DND-41 (cell line): ENCODE results near the gene TMEM114.

ENCODE experiments used
- ATAC-seq: fragments of 200-7000 bp; cut with Tn5 transposase; 3 replicates; pipeline ENCODE4 v1.9.1; 2021; ENCODE audit warnings: low read depth; ENCODE audit not compliant: insufficient read depth
- DNase-seq: peaks from one replicate; pipeline ENCODE4 v3.0.0-alpha.2; 2020
- H2AFZ ChIP-seq: 2 replicates; pipeline ENCODE4 v1.6.0; 2012; ENCODE audit warnings: low read depth, low read length
- H3K27ac ChIP-seq: 2 replicates; pipeline ENCODE4 v1.5.1; 2012; ENCODE audit warnings: low read length, inconsistent platforms
- H3K27me3 ChIP-seq: fragments of 200-600 bp; sonication (generic); 2 replicates; pipeline ENCODE4 v1.6.0; 2012; ENCODE audit warnings: low read length, mild to moderate bottlenecking, inconsistent platforms; ENCODE audit not compliant: insufficient read depth, poor library complexity
- H3K36me3 ChIP-seq: 2 replicates; pipeline ENCODE4 v1.5.1; 2012; ENCODE audit warnings: low read length, inconsistent platforms; ENCODE audit not compliant: insufficient read depth
- H3K4me1 ChIP-seq: 2 replicates; pipeline ENCODE4 v1.5.1; 2012; ENCODE audit warnings: mild to moderate bottlenecking, low read length; ENCODE audit not compliant: insufficient read depth
- H3K4me2 ChIP-seq: 2 replicates; pipeline ENCODE4 v1.6.0; 2012; ENCODE audit warnings: mild to moderate bottlenecking, moderate library complexity, low read length, inconsistent platforms; ENCODE audit not compliant: insufficient read depth
- H3K4me3 ChIP-seq, 2 experiments: fragments of 200-600 bp in 1 of 2; shearing (Covaris generic) in 1 of 2; 2 replicates each; pipeline ENCODE4 v1.5.1; 2012 to 2016; ENCODE audit warnings: inconsistent platforms in 2 of 2, low read length in 2 of 2, mild to moderate bottlenecking in 2 of 2, low read depth in 1 of 2, moderate library complexity in 1 of 2
- H3K79me2 ChIP-seq: 2 replicates; pipeline ENCODE4 v1.6.0; 2012; ENCODE audit warnings: low read length, inconsistent platforms; ENCODE audit not compliant: insufficient read depth
- H3K9ac ChIP-seq: 2 replicates; pipeline ENCODE4 v1.6.0; 2012; ENCODE audit warnings: low read depth, mild to moderate bottlenecking, inconsistent platforms, low read length, moderate library complexity
- H3K9me3 ChIP-seq: 2 replicates; pipeline ENCODE4 v1.5.1; 2012; ENCODE audit warnings: low read length, moderate library complexity, mild to moderate bottlenecking, inconsistent platforms; ENCODE audit not compliant: insufficient read depth, severe bottlenecking
- H4K20me1 ChIP-seq: 2 replicates; pipeline ENCODE4 v1.6.0; 2012; ENCODE audit warnings: low read length; ENCODE audit not compliant: insufficient read depth
- EZH2 ChIP-seq: IDR thresholded peaks from 3 replicates; pipeline ENCODE4 v1.6.1; 2012; ENCODE audit warnings: borderline replicate concordance, low read depth, mild to moderate bottlenecking, moderate library complexity, low read length, inconsistent platforms; ENCODE audit not compliant: severe bottlenecking
- TF ChIP-seq, protein P1 (sequence below): IDR thresholded peaks from 2 replicates; pipeline ENCODE4 v1.5.1; 2012; ENCODE audit warnings: borderline replicate concordance, low read length, moderate library complexity, mild to moderate bottlenecking; ENCODE audit not compliant: poor library complexity, severe bottlenecking; ENCODE audit errors: extremely low read depth

Gene TMEM114

DNA sequence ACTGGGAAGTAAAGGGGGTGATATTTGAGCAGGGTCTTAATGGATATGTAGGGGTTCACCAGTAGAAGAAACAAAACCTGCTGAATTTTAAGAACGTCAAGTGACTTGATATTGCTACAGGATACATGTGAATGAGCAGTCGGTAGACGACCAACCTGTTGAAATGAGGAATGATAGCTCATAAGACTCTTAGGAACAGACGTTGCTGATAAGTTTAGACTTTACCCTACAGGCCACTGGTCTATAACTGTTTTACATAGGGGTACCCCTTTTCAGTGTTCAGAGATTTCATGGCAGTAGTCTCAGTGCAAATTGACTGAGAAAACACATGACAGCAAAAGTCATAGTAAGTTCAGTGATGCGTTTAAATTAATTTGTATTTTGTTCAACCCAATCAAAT is 45.9 kb downstream of the TMEM114 start:
- no peak for ATAC-seq
- no peaks in the 10 kb centered on the region for H3K36me3 ChIP-seq
- peaks cover 3% of the 10 kb centered on the region; the same call in 1 of the 2 replicates for H4K20me1 ChIP-seq
- peaks cover 33% of the 10 kb centered on the region for H3K27me3 ChIP-seq
- no peak overlapping the region for H3K27ac ChIP-seq
- DNase-seq = no peak
- no peak for TF ChIP-seq EZH2
- TF ChIP-seq, protein P1, sequence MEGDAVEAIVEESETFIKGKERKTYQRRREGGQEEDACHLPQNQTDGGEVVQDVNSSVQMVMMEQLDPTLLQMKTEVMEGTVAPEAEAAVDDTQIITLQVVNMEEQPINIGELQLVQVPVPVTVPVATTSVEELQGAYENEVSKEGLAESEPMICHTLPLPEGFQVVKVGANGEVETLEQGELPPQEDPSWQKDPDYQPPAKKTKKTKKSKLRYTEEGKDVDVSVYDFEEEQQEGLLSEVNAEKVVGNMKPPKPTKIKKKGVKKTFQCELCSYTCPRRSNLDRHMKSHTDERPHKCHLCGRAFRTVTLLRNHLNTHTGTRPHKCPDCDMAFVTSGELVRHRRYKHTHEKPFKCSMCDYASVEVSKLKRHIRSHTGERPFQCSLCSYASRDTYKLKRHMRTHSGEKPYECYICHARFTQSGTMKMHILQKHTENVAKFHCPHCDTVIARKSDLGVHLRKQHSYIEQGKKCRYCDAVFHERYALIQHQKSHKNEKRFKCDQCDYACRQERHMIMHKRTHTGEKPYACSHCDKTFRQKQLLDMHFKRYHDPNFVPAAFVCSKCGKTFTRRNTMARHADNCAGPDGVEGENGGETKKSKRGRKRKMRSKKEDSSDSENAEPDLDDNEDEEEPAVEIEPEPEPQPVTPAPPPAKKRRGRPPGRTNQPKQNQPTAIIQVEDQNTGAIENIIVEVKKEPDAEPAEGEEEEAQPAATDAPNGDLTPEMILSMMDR = no peak
- no peak overlapping the region for H3K9ac ChIP-seq
- H3K4me1 ChIP-seq = no peaks in the 10 kb centered on the region
- no peaks in the 10 kb centered on the region for H3K9me3 ChIP-seq
- H3K79me2 ChIP-seq = no peaks in the 10 kb centered on the region
- no peak overlapping the region for H3K4me3 ChIP-seq
- H2AFZ ChIP-seq = no peak overlapping the region
- no peak overlapping the region for H3K4me2 ChIP-seq

GRCh38 chr16:8543258-8543657 is 47.1 kb downstream of the TMEM114 start:
- Histone ChIP-seq H3K4me2 (no peak overlapping the region), H3K4me3 (no peak overlapping the region), H3K27me3 (peaks cover 33% of the 10 kb centered on the region), H3K9me3 (no peaks in the 10 kb centered on the region), H3K27ac (no peak overlapping the region), H3K79me2 (no peaks in the 10 kb centered on the region), H4K20me1 (peaks cover 3% of the 10 kb centered on the region; the same call in 1 of the 2 replicates), H3K9ac (no peak overlapping the region), H3K36me3 (no peaks in the 10 kb centered on the region), H2AFZ (no peak overlapping the region), H3K4me1 (no peaks in the 10 kb centered on the region)
- TF ChIP-seq EZH2 = no peak
- TF ChIP-seq, protein P1 = no peak
- ATAC-seq = no peak
- DNase-seq = no peak

GRCh38 chr16:8542393-8542792 is 47.9 kb downstream of the TMEM114 start:
- Histone ChIP-seq H3K27me3 (peaks cover 33% of the 10 kb centered on the region), H3K9me3 (no peaks in the 10 kb centered on the region), H4K20me1 (peaks cover 3% of the 10 kb centered on the region; the same call in 1 of the 2 replicates), H2AFZ (no peak overlapping the region), H3K4me1 (no peaks in the 10 kb centered on the region), H3K27ac (no peak overlapping the region), H3K36me3 (no peaks in the 10 kb centered on the region), H3K9ac (no peak overlapping the region), H3K4me2 (no peak overlapping the region), H3K79me2 (no peaks in the 10 kb centered on the region), H3K4me3 (no peak overlapping the region)
- no peak for DNase-seq
- TF ChIP-seq, protein P1 = no peak
- no peak for TF ChIP-seq EZH2
- ATAC-seq = no peak

- Histone ChIP-seq H3K4me3 (no peak overlapping the region), H3K9me3 (no peaks in the 10 kb centered on the region), H3K36me3 (no peaks in the 10 kb centered on the region), H3K4me2 (no peak overlapping the region), H3K79me2 (no peaks in the 10 kb centered on the region), H3K9ac (no peak overlapping the region), H4K20me1 (peaks cover 3% of the 10 kb centered on the region; the same call in 1 of the 2 replicates), H3K27me3 (peaks cover 33% of the 10 kb centered on the region), H3K4me1 (no peaks in the 10 kb centered on the region), H2AFZ (no peak overlapping the region), H3K27ac (no peak overlapping the region)
- DNase-seq = no peak
- TF ChIP-seq, protein P1 = no peak
- TF ChIP-seq EZH2 = no peak
- ATAC-seq = no peak
Observed at GRCh38 chr16:8541868-8542267, 48.4 kb downstream of the TMEM114 start.
